Thyroid gland (tissue), 4 donors: ENCODE data around the gene IGLON5.

ENCODE experiments used
- POLR2A ChIP-seq, 2 donors: fragments of 450-650 bp; IDR thresholded peaks; one replicate each; pipeline ENCODE4 v1.6.1; 2017; ENCODE audit warnings: antibody characterized with exemption in 2 of 2, mild to moderate bottlenecking in 2 of 2, moderate library complexity in 1 of 2
- TF ChIP-seq, protein P1 (sequence below), 6 experiments: fragments of 200-600 bp in 3 of 6; fragments of 450-650 bp in 3 of 6; sonication (generic) in 3 of 6; IDR thresholded peaks; one replicate each; pipeline ENCODE4 v1.5.1; 2016 to 2019; ENCODE audit warnings: antibody characterized with exemption in 6 of 6, mild to moderate bottlenecking in 2 of 6, inconsistent platforms in 1 of 6, moderate library complexity in 1 of 6

DNA sequence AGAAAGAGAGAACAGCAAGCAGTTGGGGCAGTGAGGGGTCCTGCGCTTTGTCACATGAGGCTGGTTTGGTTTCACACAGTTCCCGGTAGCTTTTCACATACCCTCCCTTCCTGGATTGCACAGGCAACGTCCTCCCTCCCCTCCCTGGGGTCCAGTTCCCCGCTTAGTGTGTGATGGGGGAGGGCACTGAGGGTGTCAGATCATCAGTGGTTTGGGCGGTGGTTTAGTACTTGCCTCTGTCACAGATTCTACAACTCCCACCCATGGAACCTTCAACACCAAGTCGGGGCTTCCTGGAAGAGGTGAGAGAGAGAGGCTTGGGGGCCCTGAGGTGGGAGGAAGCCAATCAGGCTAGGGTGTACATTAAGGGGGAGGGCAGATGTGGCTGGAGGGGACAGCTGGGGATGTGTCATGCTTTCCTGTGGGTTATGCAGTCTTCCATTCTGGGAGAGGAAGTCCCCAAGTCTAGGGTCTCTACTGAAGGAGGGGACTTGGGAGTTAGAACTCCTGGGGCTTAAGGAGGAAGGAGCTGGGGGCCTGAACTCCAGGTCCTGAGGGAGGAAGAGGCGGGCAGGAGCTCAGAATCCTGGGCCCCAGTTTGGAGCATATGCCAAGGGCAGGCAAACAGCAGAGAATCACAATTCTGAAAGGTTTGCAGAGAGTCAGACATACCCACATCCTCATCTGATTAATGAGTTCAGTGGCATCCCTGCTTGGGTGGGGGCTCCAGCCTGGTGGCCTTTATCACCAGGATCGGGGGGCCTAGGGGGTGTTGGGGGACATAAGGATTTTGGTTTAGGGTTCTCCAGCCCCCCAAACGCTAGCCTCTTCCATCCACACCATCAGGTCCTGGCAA lies 61.4 kb downstream of the IGLON5 start, which contains the start of gene NKG7:
- TF ChIP-seq, protein P1, sequence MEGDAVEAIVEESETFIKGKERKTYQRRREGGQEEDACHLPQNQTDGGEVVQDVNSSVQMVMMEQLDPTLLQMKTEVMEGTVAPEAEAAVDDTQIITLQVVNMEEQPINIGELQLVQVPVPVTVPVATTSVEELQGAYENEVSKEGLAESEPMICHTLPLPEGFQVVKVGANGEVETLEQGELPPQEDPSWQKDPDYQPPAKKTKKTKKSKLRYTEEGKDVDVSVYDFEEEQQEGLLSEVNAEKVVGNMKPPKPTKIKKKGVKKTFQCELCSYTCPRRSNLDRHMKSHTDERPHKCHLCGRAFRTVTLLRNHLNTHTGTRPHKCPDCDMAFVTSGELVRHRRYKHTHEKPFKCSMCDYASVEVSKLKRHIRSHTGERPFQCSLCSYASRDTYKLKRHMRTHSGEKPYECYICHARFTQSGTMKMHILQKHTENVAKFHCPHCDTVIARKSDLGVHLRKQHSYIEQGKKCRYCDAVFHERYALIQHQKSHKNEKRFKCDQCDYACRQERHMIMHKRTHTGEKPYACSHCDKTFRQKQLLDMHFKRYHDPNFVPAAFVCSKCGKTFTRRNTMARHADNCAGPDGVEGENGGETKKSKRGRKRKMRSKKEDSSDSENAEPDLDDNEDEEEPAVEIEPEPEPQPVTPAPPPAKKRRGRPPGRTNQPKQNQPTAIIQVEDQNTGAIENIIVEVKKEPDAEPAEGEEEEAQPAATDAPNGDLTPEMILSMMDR (IDR thresholded peaks at IDR 0.05), result no peak
- TF ChIP-seq POLR2A (IDR thresholded peaks at IDR 0.05), result no peak
